ENCODE measurements around the gene COA6.

DNA sequence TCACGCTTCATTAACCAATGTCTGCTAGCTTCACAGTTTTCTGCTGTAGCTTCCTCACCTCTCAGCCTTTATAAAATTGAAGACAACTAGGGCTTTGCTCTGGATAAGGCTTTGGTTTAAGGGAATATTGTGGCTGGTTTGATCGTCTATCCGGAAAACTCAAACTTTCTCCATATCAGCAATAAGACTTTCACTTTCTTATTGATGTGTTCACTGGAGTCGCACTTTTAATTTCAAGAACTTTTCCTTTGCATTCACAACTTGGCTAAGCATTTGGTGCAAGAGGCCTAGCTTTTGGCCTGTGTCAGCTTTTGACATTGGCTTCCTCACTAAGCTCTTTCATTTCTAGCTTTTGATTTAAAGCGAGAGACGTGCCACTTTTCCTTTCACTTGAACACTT lies 12.9 kb downstream of the COA6 start:
- TF ChIP-seq YY1 (IDR thresholded peaks at IDR 0.05; ENCODE audit: insufficient read depth, insufficient read length) (no peak), ZNF274 (IDR thresholded peaks at IDR 0.05; ENCODE audit: low read depth, low read length) (no peak), SUZ12 (IDR thresholded peaks at IDR 0.05; ENCODE audit: extremely low read depth, insufficient read depth, insufficient read length) (no peak)
